GM21529 (cell line): Measurements from ENCODE around the gene GTF2A1L.

Experiments used
- ATAC-seq: cut with Tn5 transposase; IDR thresholded peaks from one replicate; pipeline ENCODE4 v1.9.1; 2021; ENCODE audit not compliant: unreplicated experiment

The GTF2A1L gene

GRCh38 chr2:48728840-48729239 is 111.2 kb downstream of the GTF2A1L start:
- ATAC-seq: no peak
